SH-SY5Y (cell line): ENCODE data around the gene IFRD2.

Source experiments
- GATA2 ChIP-seq: IDR thresholded peaks from 2 replicates; pipeline ENCODE4 v1.6.1; 2011; ENCODE audit warnings: mild to moderate bottlenecking, low read depth, low read length
- GATA3 ChIP-seq: IDR thresholded peaks from 2 replicates; pipeline ENCODE4 v1.6.1; 2011; ENCODE audit warnings: low read depth, mild to moderate bottlenecking, low read length, moderate library complexity

GRCh38 chr3:50242851-50243542 is 49.2 kb downstream of the IFRD2 start:
- TF ChIP-seq GATA2 (no peak), GATA3 (no peak)
